ENCODE measurements around the gene SCUBE1.

DNA sequence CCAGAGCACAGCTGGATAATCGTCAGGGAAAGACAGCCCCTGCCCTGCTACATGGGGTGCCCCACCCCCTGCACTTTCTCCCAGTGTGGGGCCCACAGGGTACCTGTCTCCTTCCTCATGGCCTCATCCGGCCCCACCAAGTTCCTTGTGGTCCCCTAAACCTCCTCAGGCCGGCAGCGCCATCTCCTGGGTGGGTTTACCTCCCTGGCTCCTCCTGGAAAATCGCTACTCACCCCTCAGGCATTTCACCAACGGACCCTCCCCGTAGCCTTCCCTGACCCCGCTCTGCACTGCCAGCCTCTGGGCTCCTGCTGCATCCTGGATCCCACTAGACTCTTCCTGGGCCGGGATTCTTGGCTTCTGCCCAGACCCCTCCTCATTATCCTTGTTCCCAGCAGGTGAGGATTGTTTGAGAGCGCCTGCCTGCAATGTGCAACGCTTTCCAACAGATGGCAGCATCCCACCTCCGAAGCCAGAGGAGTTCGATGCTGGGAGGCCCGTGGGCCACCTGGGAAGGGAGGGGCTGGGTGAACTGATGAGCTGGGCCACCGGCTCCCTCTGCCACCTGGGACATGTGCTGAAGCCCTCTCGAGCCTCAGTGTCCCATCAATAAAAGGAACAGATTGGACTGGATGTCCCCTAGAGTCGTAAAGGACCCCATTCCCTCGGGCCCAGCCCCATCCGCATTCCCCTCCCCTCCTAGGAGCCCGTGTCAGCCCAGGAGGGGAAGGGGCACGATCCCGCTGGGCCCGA, 112.0 kb downstream of the SCUBE1 start:
- TF ChIP-seq, protein P1, sequence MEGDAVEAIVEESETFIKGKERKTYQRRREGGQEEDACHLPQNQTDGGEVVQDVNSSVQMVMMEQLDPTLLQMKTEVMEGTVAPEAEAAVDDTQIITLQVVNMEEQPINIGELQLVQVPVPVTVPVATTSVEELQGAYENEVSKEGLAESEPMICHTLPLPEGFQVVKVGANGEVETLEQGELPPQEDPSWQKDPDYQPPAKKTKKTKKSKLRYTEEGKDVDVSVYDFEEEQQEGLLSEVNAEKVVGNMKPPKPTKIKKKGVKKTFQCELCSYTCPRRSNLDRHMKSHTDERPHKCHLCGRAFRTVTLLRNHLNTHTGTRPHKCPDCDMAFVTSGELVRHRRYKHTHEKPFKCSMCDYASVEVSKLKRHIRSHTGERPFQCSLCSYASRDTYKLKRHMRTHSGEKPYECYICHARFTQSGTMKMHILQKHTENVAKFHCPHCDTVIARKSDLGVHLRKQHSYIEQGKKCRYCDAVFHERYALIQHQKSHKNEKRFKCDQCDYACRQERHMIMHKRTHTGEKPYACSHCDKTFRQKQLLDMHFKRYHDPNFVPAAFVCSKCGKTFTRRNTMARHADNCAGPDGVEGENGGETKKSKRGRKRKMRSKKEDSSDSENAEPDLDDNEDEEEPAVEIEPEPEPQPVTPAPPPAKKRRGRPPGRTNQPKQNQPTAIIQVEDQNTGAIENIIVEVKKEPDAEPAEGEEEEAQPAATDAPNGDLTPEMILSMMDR (IDR thresholded peaks at IDR 0.05), result peak; percentile 74 to 91 (median 77)
- no peak for TF ChIP-seq POLR2A (IDR thresholded peaks at IDR 0.05)
